GM18861 (cell line): ENCODE results near the gene POFUT2.

Experiments
- ATAC-seq: cut with Tn5 transposase; IDR thresholded peaks from one replicate; pipeline ENCODE4 v1.9.1; 2021; ENCODE audit not compliant: unreplicated experiment

POFUT2 gene

DNA sequence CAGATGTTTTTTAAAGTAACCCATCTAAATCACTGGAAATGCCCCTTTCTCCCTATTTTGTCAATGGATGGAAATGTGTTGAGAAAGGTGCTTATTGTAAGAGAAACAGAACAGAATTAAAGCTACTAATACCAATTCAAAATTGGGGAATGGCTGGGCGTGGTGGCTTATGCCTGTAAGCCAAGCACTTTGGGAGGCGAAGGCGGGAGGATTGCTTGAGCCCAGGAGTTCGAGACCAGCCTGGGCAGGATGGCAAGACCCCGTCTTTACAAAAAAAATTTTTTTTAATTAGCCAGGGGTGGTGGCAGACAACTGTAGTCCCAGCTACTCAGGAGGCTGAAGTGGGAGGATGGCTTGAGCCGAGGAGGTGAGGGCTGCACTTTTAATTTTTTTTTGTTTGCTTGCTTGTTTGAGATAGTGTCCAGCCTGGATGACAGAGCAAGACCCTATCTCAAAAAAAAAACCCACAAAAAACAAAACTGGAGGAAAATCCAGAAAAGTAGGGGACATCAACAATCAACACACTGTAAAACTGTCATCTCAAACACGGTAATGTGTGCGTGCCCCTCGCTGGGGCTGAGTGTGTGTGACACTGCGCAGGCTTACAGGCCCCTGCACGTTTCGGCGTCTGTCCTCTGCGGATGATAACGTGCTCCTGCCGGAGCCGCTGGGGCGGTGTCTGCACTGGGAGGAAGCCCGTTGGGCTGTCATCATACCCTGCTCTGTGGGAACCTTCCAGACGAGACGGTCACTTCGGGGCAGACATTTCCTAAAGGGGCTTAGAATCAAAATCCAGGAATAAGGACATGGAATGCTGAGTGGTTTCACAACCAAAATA lies 11.6 kb upstream of the POFUT2 start:
- no peak for ATAC-seq

- no peak for ATAC-seq
These were observed 10.2 kb upstream of the POFUT2 start for GRCh38 chr21:45297869-45298268.

GRCh38 chr21:45297329-45297728 lies 9.6 kb upstream of the POFUT2 start:
- ATAC-seq, result no peak

DNA sequence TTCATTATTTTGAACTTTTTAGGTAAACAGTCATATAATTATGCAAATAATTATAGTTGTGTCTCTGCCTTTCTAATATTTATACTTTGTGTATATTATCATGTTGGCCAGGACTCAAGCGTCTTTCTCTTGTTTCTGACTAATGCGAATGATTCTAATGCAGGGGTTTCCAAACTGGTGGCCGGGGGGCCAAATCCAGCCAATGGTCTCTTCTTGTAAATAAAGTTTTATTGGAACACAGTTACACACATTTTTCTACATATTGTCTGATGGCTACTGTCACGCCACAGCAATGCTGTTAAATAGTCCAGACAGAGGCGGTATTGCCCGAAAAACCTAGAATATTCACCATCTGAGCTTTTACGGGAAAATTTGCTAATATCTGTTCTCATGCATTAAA lies 8.9 kb upstream of the POFUT2 start:
- no peak for ATAC-seq

GRCh38 chr21:45295576-45296365 lies 8.1 kb upstream of the POFUT2 start:
- ATAC-seq, result no peak

DNA sequence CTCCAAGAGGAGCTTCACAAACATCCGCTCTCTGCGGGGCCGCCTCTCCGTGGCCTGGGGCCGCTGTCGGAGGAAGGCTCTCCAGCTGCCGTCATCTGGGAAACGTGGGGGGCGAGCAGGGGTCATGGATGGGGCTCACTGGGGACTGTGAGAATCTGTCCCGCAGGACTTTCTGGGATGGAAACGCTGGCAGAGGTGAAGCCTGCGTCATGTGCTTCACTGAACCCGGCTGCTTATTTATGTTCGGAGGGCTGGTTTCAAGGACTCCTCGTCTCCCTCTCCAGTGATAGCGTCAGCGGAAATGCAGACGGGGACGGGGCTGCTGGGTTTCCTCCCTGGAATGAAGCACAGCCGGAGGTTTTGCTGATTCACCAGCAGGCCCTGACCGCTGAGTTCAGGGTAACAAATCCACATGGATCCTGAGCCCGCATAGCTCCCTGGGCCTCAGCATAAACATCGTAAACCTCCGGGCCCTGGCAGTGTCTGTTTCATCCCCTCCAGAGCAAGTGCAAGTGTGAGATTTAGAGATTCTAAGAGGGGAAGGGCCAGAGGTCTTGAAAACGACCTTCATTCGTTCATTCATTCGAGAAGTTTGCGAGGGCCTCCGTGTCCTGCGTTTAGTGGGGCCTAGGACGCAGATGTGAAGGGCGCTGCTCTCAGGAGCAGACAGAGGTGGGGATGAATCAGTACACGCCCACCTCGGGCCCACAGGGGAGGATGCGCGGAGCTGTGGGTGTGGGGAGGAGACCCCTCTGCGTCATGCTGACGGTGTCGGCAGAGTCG lies 7.0 kb upstream of the POFUT2 start:
- ATAC-seq, result no peak

DNA sequence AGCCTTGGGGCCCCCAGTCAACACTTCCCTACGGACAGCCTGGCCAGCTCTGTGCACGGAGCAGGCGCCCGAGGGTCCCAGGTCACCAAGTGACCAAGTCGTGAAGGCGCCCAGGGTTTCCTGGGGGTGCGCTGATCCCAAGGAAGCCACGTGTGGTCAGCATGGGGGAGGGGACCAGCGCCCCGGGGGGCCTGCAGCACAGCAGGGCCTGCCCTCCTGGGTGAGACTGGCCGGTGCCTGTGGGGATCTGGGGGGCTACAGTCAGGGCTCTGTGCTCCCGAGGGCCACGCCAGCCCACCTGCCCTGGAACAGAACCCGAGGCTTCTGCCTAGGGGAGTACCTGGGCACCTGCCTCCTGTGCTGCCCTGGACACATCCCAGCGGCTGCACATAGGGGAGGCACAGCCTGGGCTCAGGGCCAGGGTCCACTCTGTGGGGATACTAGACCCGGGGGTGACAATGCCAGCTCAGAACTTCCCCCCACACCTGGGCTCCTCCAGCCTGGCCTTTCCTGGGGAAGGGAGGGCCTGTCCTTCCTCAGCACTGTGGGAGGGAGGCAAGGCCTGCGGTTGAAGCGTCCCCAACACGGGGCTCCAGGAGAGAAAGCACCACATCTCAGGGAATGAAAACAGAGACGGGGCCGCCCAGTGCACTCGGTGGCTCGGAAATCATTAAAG lies 6.2 kb upstream of the POFUT2 start:
- no peak for ATAC-seq

- no peak for ATAC-seq
These were observed 5.6 kb upstream of the POFUT2 start for GRCh38 chr21:45293220-45293725.

GRCh38 chr21:45292399-45293219 lies 4.9 kb upstream of the POFUT2 start:
- no peak for ATAC-seq

- no peak for ATAC-seq
These were observed 4.1 kb upstream of the POFUT2 start for GRCh38 chr21:45291613-45292398.

DNA sequence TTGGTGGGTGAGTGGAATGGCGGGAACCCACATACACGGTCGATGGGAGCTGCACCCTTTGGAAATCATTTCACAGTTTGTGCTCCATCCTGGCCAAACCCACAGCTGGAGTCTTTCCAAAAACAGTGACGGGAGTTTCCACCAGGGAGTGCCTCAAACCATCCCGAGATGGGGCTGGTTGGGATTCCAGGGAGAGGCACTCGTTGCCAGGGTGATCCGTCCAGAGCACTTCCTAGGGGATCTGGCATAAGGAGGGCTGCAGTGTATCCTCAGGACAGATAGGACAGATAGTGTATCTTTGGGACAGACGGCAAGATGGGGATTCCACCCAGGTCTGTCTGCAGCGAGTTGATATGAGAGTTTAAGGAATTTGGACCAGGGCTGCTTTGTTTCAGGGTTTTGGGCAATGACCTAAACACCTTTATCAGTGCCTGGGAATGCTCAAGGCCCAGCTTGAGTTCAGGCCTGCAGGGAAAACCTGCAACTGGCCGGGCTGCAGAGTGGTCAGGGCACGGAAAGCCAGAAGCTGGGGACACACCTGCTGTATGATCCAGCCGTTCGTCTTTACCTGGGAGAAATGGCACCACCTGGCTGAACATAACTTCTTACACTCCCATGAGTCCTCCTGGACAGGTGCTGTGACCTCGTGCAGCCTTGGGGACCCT lies 3.4 kb upstream of the POFUT2 start:
- ATAC-seq, result no peak

- no peak for ATAC-seq
These were observed 2.2 kb upstream of the POFUT2 start for GRCh38 chr21:45289655-45290515.

- no peak for ATAC-seq
These were observed 1.4 kb upstream of the POFUT2 start for GRCh38 chr21:45289134-45289533.

DNA sequence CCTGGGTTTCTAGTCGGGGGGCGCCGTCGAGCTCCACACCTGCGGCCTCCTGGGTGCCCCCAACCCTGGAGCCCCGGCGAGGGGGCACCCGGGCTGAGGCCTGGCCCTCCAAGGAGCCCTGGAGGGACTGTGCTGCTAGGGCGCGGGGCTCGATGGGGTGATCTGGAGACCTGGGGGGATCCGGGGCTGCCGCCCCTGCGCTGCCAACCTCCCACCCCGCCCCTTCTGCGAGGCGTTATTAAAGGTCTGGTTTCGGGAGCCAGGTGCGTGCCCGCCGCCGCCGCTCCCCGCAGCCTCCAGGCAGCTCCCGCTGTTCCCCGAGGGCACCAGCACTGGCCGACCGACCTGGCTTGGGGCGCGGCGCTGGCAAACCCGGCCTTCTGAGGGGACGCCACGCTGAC lies 746 bp upstream of the POFUT2 start:
- ATAC-seq, result no peak

GRCh38 chr21:45286671-45287437 lies 841 bp downstream of the POFUT2 start:
- ATAC-seq, result no peak

GRCh38 chr21:45285266-45285931 lies 2.3 kb downstream of the POFUT2 start:
- no peak for ATAC-seq

DNA sequence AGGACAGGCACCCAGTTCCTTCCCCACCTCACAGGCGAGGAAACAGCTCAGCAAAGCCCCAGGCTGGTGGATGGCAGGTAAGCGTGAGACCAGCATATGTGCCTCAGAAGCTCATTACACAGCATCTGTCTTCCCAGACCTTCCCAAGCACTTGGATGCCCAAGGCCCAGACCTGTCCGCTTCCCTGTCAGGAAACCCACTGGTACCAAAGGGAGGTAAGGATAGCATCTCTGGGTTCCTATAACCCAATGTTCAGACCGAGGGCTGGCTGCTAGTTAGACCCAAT lies 3.3 kb downstream of the POFUT2 start:
- ATAC-seq, result no peak
